ENCODE data around the gene GASK1A.

- TF ChIP-seq CTCF (IDR thresholded peaks at IDR 0.05; ENCODE audit: low read depth, low read length), result no peak
- no peak for TF ChIP-seq MAX (IDR thresholded peaks at IDR 0.05; ENCODE audit: low read depth, low read length)
- TF ChIP-seq MYC (IDR thresholded peaks at IDR 0.05; ENCODE audit: low read depth, low read length), result no peak
- TF ChIP-seq POLR2A (IDR thresholded peaks at IDR 0.05; ENCODE audit: extremely low read depth, insufficient read length), result no peak
Measured at GRCh38 chr3:43105596-43106292, 126.6 kb downstream of the GASK1A start, which contains the start of gene POMGNT2.
